Gastrocnemius medialis (tissue), 4 donors: ENCODE data around the gene WEE1.

Experiments used
- CTCF ChIP-seq, 5 experiments: fragments of 450-650 bp in 3 of 5; fragments of 200-600 bp in 2 of 5; sonication (generic) in 2 of 5; IDR thresholded peaks in 4 of 5; conservative IDR thresholded peaks in 1 of 5; 1 replicate in 4 of 5; 2 replicates in 1 of 5; pipeline ENCODE4 v1.5.1; 2016 to 2019; ENCODE audit warnings: antibody characterized with exemption in 5 of 5, mild to moderate bottlenecking in 3 of 5, moderate library complexity in 3 of 5
- POLR2A ChIP-seq, 2 donors: fragments of 450-650 bp; IDR thresholded peaks; one replicate each; pipeline ENCODE4 v1.6.1; 2017; ENCODE audit warnings: antibody characterized with exemption in 2 of 2, mild to moderate bottlenecking in 2 of 2, moderate library complexity in 2 of 2

- TF ChIP-seq CTCF (IDR thresholded peaks at IDR 0.05 in 4 of 5, conservative IDR thresholded peaks at IDR 0.05 in 1 of 5) = no peak
- no peak for TF ChIP-seq POLR2A (IDR thresholded peaks at IDR 0.05)
Measured at GRCh38 chr11:9639099-9639498, 65.6 kb downstream of the WEE1 start.
